SK-N-SH treated with all-trans-retinoic acid at 6 μM for 48 hours (cell line): ENCODE results near the gene ADNP.

ENCODE experiments used
- CSDC2 ChIP-seq: fragments of 250-450 bp; sonication (Bioruptor Pico); IDR thresholded peaks from 2 replicates; pipeline ENCODE4 v1.5.0; 2020; ENCODE audit warnings: mild to moderate bottlenecking, moderate library complexity
- GLIS3 ChIP-seq: fragments of 250-450 bp; sonication (Bioruptor Pico); IDR thresholded peaks from 2 replicates; pipeline ENCODE4 v1.5.0; 2020; ENCODE audit warnings: mild to moderate bottlenecking, moderate library complexity
- ISL1 ChIP-seq: fragments of 250-450 bp; sonication (Bioruptor Pico); IDR thresholded peaks from 2 replicates; pipeline ENCODE4 v2.1.2; 2022; ENCODE audit warnings: mild to moderate bottlenecking, moderate library complexity
- PATZ1 ChIP-seq: fragments of 250-450 bp; sonication (Bioruptor Pico); IDR thresholded peaks from 2 replicates; pipeline ENCODE4 v1.8.0; 2020; ENCODE audit warnings: mild to moderate bottlenecking, moderate library complexity, borderline replicate concordance
- PPARA ChIP-seq: fragments of 250-450 bp; sonication (Bioruptor Pico); IDR thresholded peaks from 2 replicates; pipeline ENCODE4 v1.5.0; 2020; ENCODE audit warnings: mild to moderate bottlenecking, borderline replicate concordance
- RARB ChIP-seq: fragments of 250-450 bp; sonication (Bioruptor Pico); IDR thresholded peaks from 2 replicates; pipeline ENCODE4 v1.8.0; 2021; ENCODE audit warnings: mild to moderate bottlenecking, moderate library complexity
- ZFP3 ChIP-seq: fragments of 250-450 bp; sonication (Bioruptor Pico); IDR thresholded peaks from 2 replicates; pipeline ENCODE4 v1.5.0; 2020; ENCODE audit warnings: mild to moderate bottlenecking, moderate library complexity
- ZFP30 ChIP-seq: fragments of 450-650 bp; formaldehyde crosslinking; IDR thresholded peaks from 2 replicates; pipeline ENCODE4 v1.5.0; 2022; ENCODE audit warnings: mild to moderate bottlenecking, moderate library complexity

GRCh38 chr20:50919567-50919966 is 11.7 kb downstream of the ADNP start:
- no peak for TF ChIP-seq RARB (CRISPR knock-in tag)
- TF ChIP-seq PATZ1 (CRISPR knock-in tag): no peak
- TF ChIP-seq GLIS3 (CRISPR knock-in tag): no peak
- no peak for TF ChIP-seq PPARA (CRISPR knock-in tag)
- no peak for TF ChIP-seq ZFP30
- no peak for TF ChIP-seq ZFP3 (CRISPR knock-in tag)
- no peak for TF ChIP-seq CSDC2 (CRISPR knock-in tag)
- TF ChIP-seq ISL1 (CRISPR knock-in tag): no peak
